K562 (cell line): ENCODE measurements around the gene NEDD4L. TPM values are rescaled to one million over a fixed set of nuclear protein-coding genes. Genes with fewer than 3 reads are reported as not detected.
A peak's percentile ranks its signal among the peaks of the same experiment; 100 is the strongest.

Experiments
- KDM5B ChIP-seq: fragments of 200-600 bp; sonication (generic); IDR thresholded peaks from 2 replicates; pipeline ENCODE4 v1.6.1; 2012; ENCODE audit warnings: low read depth, mild to moderate bottlenecking, moderate library complexity, low read length, control low read depth, inconsistent platforms; ENCODE audit not compliant: insufficient replicate concordance
- MNT ChIP-seq, 2 experiments: fragments of 450-650 bp; conservative IDR thresholded peaks; 2 replicates each; pipeline ENCODE4 v1.6.1; 2017; ENCODE audit warnings: mild to moderate bottlenecking in 2 of 2, moderate library complexity in 2 of 2
- NFIX ChIP-seq: fragments of 250-450 bp; sonication (Bioruptor Pico); IDR thresholded peaks from 2 replicates; pipeline ENCODE4 v1.4.0; 2020; ENCODE audit warnings: low read depth, mild to moderate bottlenecking, moderate library complexity
- polyA plus RNA-seq, 8 experiments: library from polyadenylated mRNA; depleted of rRNA in 4 of 8; stranded (reverse) in 5 of 8; unstranded in 3 of 8; fragments of >200 nt; fragmentation: Nextera tagmentation in 2 of 8; fragmentation: Illumina TruSeq in 1 of 8; extraction: Ambion mirVana in 2 of 8; extraction: Trizol in 1 of 8; gene quantifications; 2 replicates each; pipeline versions ENCODE4 v1.2.1 to v1.2.3, GENCODE V29; 2011 to 2014; ENCODE audit warnings: inconsistent platforms in 1 of 8, missing spikeins in 1 of 8
- total RNA-seq, 7 experiments: library from RNA; depleted of rRNA in 6 of 7; stranded (reverse); fragments of >200 nt in 6 of 7; fragmentation: Illumina TruSeq in 2 of 7; extraction: Trizol in 2 of 7; gene quantifications; 2 replicates each; pipeline versions ENCODE4 v1.2.1 to v1.2.3, GENCODE V29; 2011 to 2021; ENCODE audit warnings: low replicate concordance in 1 of 7
- TF ChIP-seq, protein P1 (sequence below): fragments of 250-450 bp; sonication (Bioruptor Pico); IDR thresholded peaks from 2 replicates; pipeline ENCODE4 v1.5.0; 2021

Gene NEDD4L
- total and polyA plus RNA-seq, 9 of the 15 experiments (the other 6 are each of a cell fraction or from before 2014, with no cell fraction given), result 8.1 to 33.4 (median 19.9) TPM

DNA sequence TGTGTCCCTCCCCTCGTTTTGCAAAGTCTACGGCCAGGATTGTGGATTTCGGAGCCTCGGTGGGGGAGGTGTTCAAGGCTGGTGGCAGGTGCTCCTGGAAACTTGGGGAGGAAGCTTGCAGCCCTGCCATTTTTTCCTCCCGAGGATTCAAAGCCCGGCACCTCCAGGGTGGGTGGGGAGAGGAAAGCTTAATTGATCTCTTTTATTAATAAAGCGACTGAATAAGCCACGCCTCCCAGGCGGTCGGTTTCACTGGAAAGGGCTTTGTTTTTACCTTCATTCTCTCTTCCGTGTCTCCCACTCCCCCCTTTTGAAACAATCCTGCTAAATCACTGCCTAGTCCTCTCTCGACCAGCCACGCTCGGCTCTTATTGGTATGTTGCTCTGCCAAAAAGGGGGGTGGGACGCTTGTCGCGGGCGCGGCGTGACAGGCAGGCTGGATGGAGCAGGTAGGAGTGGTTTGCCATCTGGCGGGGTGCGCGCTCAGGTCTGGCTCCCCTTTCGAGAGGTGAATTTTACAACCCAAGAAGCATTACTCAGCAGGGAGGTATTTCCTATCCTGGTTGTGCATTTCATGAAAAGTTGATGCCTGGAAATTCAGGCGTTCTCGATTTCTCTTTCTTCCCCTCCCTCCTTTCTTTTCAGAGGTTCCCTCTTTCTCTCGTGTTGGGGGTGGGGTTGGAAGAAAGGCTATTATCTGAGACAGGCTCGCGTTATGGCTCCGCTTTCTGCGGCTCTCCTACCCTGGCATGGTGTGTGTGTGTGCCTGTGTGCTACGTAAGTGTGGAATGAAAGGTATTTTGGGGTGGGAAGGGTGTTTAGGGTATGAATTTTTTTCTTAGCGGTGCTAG is 1.4 kb downstream of the NEDD4L start (continued):
- 0 out of 4 replicates have a peak, but pooled peaks of 1 of the 2 experiments have one; percentile 25 for TF ChIP-seq MNT (conservative IDR thresholded peaks at IDR 0.05)
- TF ChIP-seq, protein P1, sequence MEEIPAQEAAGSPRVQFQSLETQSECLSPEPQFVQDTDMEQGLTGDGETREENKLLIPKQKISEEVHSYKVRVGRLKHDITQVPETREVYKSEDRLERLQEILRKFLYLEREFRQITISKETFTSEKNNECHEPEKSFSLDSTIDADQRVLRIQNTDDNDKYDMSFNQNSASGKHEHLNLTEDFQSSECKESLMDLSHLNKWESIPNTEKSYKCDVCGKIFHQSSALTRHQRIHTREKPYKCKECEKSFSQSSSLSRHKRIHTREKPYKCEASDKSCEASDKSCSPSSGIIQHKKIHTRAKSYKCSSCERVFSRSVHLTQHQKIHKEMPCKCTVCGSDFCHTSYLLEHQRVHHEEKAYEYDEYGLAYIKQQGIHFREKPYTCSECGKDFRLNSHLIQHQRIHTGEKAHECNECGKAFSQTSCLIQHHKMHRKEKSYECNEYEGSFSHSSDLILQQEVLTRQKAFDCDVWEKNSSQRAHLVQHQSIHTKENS, result no peak
- peak; percentile 21 for TF ChIP-seq KDM5B
- no peak for TF ChIP-seq NFIX (CRISPR knock-in tag)
